K562 (cell line): ENCODE results near the gene PNKD. TPM values are rescaled to one million over a fixed set of nuclear protein-coding genes. Genes with fewer than 3 reads are reported as not detected.
A peak's percentile ranks its signal among the peaks of the same experiment; 100 is the strongest.

Source experiments
- ATAC-seq: fragments of 200-7000 bp; cut with Tn5 transposase; 3 replicates; pipeline ENCODE4 v1.9.1; 2020; ENCODE audit warnings: moderate library complexity
- BruUV-seq: library from RNA; stranded (reverse); fragments of 400-500 nt; replicated peaks from 2 replicates; lab custom pipeline; 2021; lab: Mats Ljungman, UMichigan
- CTCF ChIA-PET: fragments of 300-600 bp; formaldehyde crosslinking; extraction: SDS; loops from one replicate; lab custom pipeline; 2021; ENCODE audit warnings: low intra/inter-chr PET ratio; lab: Yijun Ruan, JAX
- POLR2A ChIA-PET: fragments of 300-600, 350-650 bp; sonication (Branson Sonifier 250); formaldehyde crosslinking; extraction: SDS; loops from one replicate; lab custom pipeline; 2021; ENCODE audit warnings: antibody characterized with exemption, inconsistent platforms; lab: Yijun Ruan, JAX
- DNase-seq, 4 experiments: peaks; one replicate each; pipeline versions ENCODE4 v3.0.0 to v3.0.0-alpha.2; 2011 to 2018; ENCODE audit warnings: low spot score in 3 of 4, mixed read lengths in 3 of 4; ENCODE audit errors: extremely low read depth in 1 of 4
- FAIRE-seq: peaks from 2 replicates; lab custom pipeline; 2011; peaks lifted over from hg19 to GRCh38; lab: Jason Lieb, UNC
- H2AFZ ChIP-seq: 2 replicates; pipeline ENCODE4 v1.6.0; 2011; ENCODE audit warnings: low read depth, low read length, control low read depth, inconsistent platforms
- H3K27ac ChIP-seq: fragments of 200-600 bp; 3 replicates; pipeline ENCODE4 v1.8.0; 2011; ENCODE audit warnings: low read depth, mild to moderate bottlenecking, control low read depth, inconsistent platforms, low read length, moderate library complexity, mixed read lengths; ENCODE audit errors: extremely low read depth
- H3K27me3 ChIP-seq, 2 experiments: fragments of 300-600 bp in 1 of 2; 2 replicates in 1 of 2; 3 replicates in 1 of 2; pipeline versions ENCODE4 v1.6.0 to v1.8.0; 2011; ENCODE audit warnings: inconsistent platforms in 2 of 2, low read length in 2 of 2, mild to moderate bottlenecking in 1 of 2, mixed read lengths in 1 of 2, moderate library complexity in 1 of 2; ENCODE audit not compliant: control insufficient read depth in 2 of 2, insufficient read depth in 2 of 2
- H3K36me3 ChIP-seq: fragments of 300-600 bp; 3 replicates; pipeline ENCODE4 v1.8.0; 2011; ENCODE audit warnings: mild to moderate bottlenecking, low read length, inconsistent platforms; ENCODE audit not compliant: control insufficient read depth, insufficient read depth
- H3K4me1 ChIP-seq, 2 experiments: fragments of 200-600 bp in 1 of 2; replicated peaks in 1 of 2; 2 replicates in 1 of 2; 3 replicates in 1 of 2; pipeline versions ENCODE4 v1.5.1 to v1.8.0; 2011; ENCODE audit warnings: inconsistent platforms in 2 of 2, low read length in 2 of 2, mild to moderate bottlenecking in 1 of 2, mixed read lengths in 1 of 2, moderate library complexity in 1 of 2; ENCODE audit not compliant: control insufficient read depth in 2 of 2, insufficient read depth in 2 of 2
- H3K4me2 ChIP-seq: 2 replicates; pipeline ENCODE4 v1.6.1; 2011; ENCODE audit warnings: low read length, control low read depth, inconsistent platforms, mixed read lengths; ENCODE audit not compliant: insufficient read depth
- H3K4me3 ChIP-seq: fragments of 200-600 bp; sonication (generic), shearing (Covaris generic); 2 replicates; pipeline ENCODE4 v1.5.1; 2016; ENCODE audit warnings: control low read depth, inconsistent platforms
- H3K79me2 ChIP-seq: fragments of 200-600 bp; 3 replicates; pipeline ENCODE4 v1.8.0; 2011; ENCODE audit warnings: low read length, inconsistent platforms; ENCODE audit not compliant: control insufficient read depth, insufficient read depth
- H3K9ac ChIP-seq, 2 experiments: 2 replicates each; pipeline versions ENCODE4 v1.6.0 to v1.6.1; 2011; ENCODE audit warnings: low read depth in 2 of 2, low read length in 2 of 2, control low read depth in 1 of 2, inconsistent platforms in 1 of 2, mild to moderate bottlenecking in 1 of 2, mixed read lengths in 1 of 2; ENCODE audit not compliant: insufficient read depth in 1 of 2
- H3K9me1 ChIP-seq: one replicate; pipeline ENCODE4 v1.6.0; 2011; ENCODE audit warnings: inconsistent platforms, mild to moderate bottlenecking, low read length, moderate library complexity; ENCODE audit not compliant: control insufficient read depth, insufficient read depth
- H3K9me3 ChIP-seq: replicated peaks from 2 replicates; pipeline ENCODE4 v1.5.1; 2011; ENCODE audit warnings: low read depth, low read length, inconsistent platforms; ENCODE audit not compliant: control insufficient read depth, insufficient read depth
- H4K20me1 ChIP-seq: replicated peaks from 2 replicates; pipeline ENCODE4 v1.6.1; 2011; ENCODE audit warnings: low read length, inconsistent platforms, mixed read lengths; ENCODE audit not compliant: control insufficient read depth, insufficient read depth
- EGR1 ChIP-seq: fragments of 450-650 bp; conservative IDR thresholded peaks from 2 replicates; pipeline ENCODE4 v1.6.1; 2017; ENCODE audit warnings: mild to moderate bottlenecking
- MYC ChIP-seq, 2 experiments: fragments of 250-450 bp in 1 of 2; sonication (Bioruptor Pico) in 1 of 2; IDR thresholded peaks; 2 replicates each; pipeline versions ENCODE4 v1.5.1 to v1.6.1; 2012 to 2021; ENCODE audit warnings: low read depth in 2 of 2, borderline replicate concordance in 1 of 2, improper control_type of control experiment in 1 of 2, low read length in 1 of 2, mild to moderate bottlenecking in 1 of 2, moderate library complexity in 1 of 2
- NONO ChIP-seq, 2 experiments: fragments of 200-400 bp in 1 of 2; fragments of 450-650 bp in 1 of 2; formaldehyde crosslinking in 1 of 2; IDR thresholded peaks; 2 replicates each; pipeline ENCODE4 v1.6.1; 2017; ENCODE audit warnings: low read depth in 2 of 2, mild to moderate bottlenecking in 2 of 2, moderate library complexity in 2 of 2, low read length in 1 of 2
- POLR3A ChIP-seq: IDR thresholded peaks from 2 replicates; pipeline ENCODE4 v1.6.1; 2011; ENCODE audit warnings: borderline replicate concordance, mild to moderate bottlenecking, moderate library complexity; ENCODE audit not compliant: insufficient read length, insufficient read depth; ENCODE audit errors: extremely low read depth
- PRMT5 ChIP-seq: sonication (generic); formaldehyde crosslinking; IDR thresholded peaks from 2 replicates; pipeline ENCODE4 v1.5.0; 2020; ENCODE audit warnings: missing genetic modification reagents
- SMAD4 ChIP-seq: fragments of 250-450 bp; sonication (Bioruptor Pico); conservative IDR thresholded peaks from 2 replicates; pipeline ENCODE4 v1.8.0; 2021; ENCODE audit warnings: inconsistent platforms, mild to moderate bottlenecking, moderate library complexity
- STAT5B ChIP-seq: fragments of 250-450 bp; sonication (Bioruptor Pico); IDR thresholded peaks from 2 replicates; pipeline ENCODE4 v1.8.0; 2021; ENCODE audit warnings: mild to moderate bottlenecking, inconsistent platforms
- WHSC1 ChIP-seq: IDR thresholded peaks from one replicate; pipeline ENCODE4 v1.6.1; 2012; ENCODE audit warnings: low read length, control low read depth, inconsistent platforms
- ZZZ3 ChIP-seq: fragments of 450-650 bp; IDR thresholded peaks from 2 replicates; pipeline ENCODE4 v1.6.1; 2016; ENCODE audit warnings: antibody characterized with exemption, mild to moderate bottlenecking, moderate library complexity
- WGBS: fragments of 100-300 bp; shearing (Covaris generic); methylation state at CpG from one replicate; pipeline ENCODE4 v1.1.6; 2016; ENCODE audit warnings: low coverage, mixed read lengths; ENCODE audit not compliant: insufficient coverage; ENCODE audit errors: missing lambda C conversion rate; 5-methylcytosine and 5-hydroxymethylcytosine counted together
- in situ Hi-C: fragments of 300-500 bp; cut with MboI; formaldehyde crosslinking; loops from 4 replicates; pipeline ENCODE4 v1.15.0; 2018; ENCODE audit warnings: inconsistent platforms, mixed read lengths
- intact Hi-C: fragments of 100-400 bp; cut with micrococcal nuclease; formaldehyde crosslinking; loops from 2 replicates; pipeline ENCODE4 v1.14.2; 2022
- polyA plus RNA-seq, 8 experiments: library from polyadenylated mRNA; depleted of rRNA in 4 of 8; stranded (reverse) in 5 of 8; unstranded in 3 of 8; fragments of >200 nt; fragmentation: Nextera tagmentation in 2 of 8; fragmentation: Illumina TruSeq in 1 of 8; extraction: Ambion mirVana in 2 of 8; extraction: Trizol in 1 of 8; gene quantifications; 2 replicates each; pipeline versions ENCODE4 v1.2.1 to v1.2.3, GENCODE V29; 2011 to 2014; ENCODE audit warnings: inconsistent platforms in 1 of 8, missing spikeins in 1 of 8
- total RNA-seq, 7 experiments: library from RNA; depleted of rRNA in 6 of 7; stranded (reverse); fragments of >200 nt in 6 of 7; fragmentation: Illumina TruSeq in 2 of 7; extraction: Trizol in 2 of 7; gene quantifications; 2 replicates each; pipeline versions ENCODE4 v1.2.1 to v1.2.3, GENCODE V29; 2011 to 2021; ENCODE audit warnings: low replicate concordance in 1 of 7
- TF ChIP-seq, protein P1 (sequence below): sonication (generic); formaldehyde crosslinking; IDR thresholded peaks from 2 replicates; pipeline ENCODE4 v1.8.1; 2023; ENCODE audit warnings: mild to moderate bottlenecking, missing genetic modification reagents, moderate library complexity
- TF ChIP-seq, protein P2 (sequence below): sonication (generic); formaldehyde crosslinking; IDR thresholded peaks from 2 replicates; pipeline ENCODE4 v1.8.0; 2022; ENCODE audit warnings: missing genetic modification reagents, mild to moderate bottlenecking, borderline replicate concordance
- TF ChIP-seq, protein P3 (sequence below): fragments of 450-650 bp; IDR thresholded peaks from 2 replicates; pipeline ENCODE4 v1.6.1; 2016

The PNKD gene
- total and polyA plus RNA-seq, 9 of the 15 experiments (the other 6 are each of a cell fraction or from before 2014, with no cell fraction given): 26.0 to 105 (median 60.1) TPM

DNA sequence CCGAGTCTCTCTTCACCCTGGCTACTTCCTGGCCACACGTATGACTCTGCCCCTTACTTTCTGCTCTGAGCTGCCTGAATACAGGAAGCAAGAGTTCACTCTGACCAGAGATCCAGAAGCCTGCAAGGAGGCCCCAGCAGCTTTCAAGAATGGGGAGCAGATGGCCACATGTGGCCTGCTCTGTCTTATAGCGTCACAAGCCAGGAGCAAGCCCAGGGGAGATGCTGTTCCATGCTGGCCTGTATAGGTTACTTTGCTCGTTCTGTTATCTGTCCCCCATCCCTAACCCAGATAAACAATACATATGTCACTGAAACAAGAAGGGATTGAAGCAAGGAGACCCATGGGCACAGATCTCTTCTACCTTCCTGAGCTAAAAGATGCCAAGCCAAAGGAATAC is 4.3 kb downstream of the PNKD start:
- CTCF ChIA-PET: no interaction called here
- Histone ChIP-seq H4K20me1 (0 out of 2 replicates have a peak, but pooled peaks cover 5% of the 10 kb centered on the region), H3K9me1 (no peaks in the 10 kb centered on the region), H3K4me1 (peaks cover 0 to 21% of the 10 kb centered on the region in 2 experiments; a peak in 3 of 5 replicates), H3K4me3 (no peak overlapping the region), H3K36me3 (peaks cover 71% of the 10 kb centered on the region), H2AFZ (no peak overlapping the region), H3K27ac (no peak overlapping the region), H3K27me3 (no peaks in the 10 kb centered on the region), H3K9me3 (no peaks in the 10 kb centered on the region), H3K9ac (no peak overlapping the region), H3K79me2 (peaks cover 17% of the 10 kb centered on the region), H3K4me2 (no peak overlapping the region)
- POLR2A ChIA-PET: interaction anchor here (0.6 to 2.7 kb wide), 7 partner anchors 10 to 120 kb away, joined by 3 to 19 read pairs (median 4); no protein-coding TSS in a partner anchor
- TSS peak; percentile 38 for BruUV-seq
- WGBS: 86% methylated on average over 1 of the region's 4 CpGs
- FAIRE-seq: no peak
- no peak for ATAC-seq
- DNase-seq: no peak
- in situ Hi-C loops (no loop called here), intact Hi-C loops (loop anchor here (10.0 kb wide), 1 partner anchor 370 kb away; no protein-coding TSS in a partner anchor)
- TF ChIP-seq WHSC1: no peak
- TF ChIP-seq STAT5B (CRISPR knock-in tag): no peak
- TF ChIP-seq, protein P1, sequence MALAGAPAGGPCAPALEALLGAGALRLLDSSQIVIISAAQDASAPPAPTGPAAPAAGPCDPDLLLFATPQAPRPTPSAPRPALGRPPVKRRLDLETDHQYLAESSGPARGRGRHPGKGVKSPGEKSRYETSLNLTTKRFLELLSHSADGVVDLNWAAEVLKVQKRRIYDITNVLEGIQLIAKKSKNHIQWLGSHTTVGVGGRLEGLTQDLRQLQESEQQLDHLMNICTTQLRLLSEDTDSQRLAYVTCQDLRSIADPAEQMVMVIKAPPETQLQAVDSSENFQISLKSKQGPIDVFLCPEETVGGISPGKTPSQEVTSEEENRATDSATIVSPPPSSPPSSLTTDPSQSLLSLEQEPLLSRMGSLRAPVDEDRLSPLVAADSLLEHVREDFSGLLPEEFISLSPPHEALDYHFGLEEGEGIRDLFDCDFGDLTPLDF (CRISPR knock-in tag): no peak
- TF ChIP-seq PRMT5 (CRISPR knock-in tag): no peak
- TF ChIP-seq, protein P2, sequence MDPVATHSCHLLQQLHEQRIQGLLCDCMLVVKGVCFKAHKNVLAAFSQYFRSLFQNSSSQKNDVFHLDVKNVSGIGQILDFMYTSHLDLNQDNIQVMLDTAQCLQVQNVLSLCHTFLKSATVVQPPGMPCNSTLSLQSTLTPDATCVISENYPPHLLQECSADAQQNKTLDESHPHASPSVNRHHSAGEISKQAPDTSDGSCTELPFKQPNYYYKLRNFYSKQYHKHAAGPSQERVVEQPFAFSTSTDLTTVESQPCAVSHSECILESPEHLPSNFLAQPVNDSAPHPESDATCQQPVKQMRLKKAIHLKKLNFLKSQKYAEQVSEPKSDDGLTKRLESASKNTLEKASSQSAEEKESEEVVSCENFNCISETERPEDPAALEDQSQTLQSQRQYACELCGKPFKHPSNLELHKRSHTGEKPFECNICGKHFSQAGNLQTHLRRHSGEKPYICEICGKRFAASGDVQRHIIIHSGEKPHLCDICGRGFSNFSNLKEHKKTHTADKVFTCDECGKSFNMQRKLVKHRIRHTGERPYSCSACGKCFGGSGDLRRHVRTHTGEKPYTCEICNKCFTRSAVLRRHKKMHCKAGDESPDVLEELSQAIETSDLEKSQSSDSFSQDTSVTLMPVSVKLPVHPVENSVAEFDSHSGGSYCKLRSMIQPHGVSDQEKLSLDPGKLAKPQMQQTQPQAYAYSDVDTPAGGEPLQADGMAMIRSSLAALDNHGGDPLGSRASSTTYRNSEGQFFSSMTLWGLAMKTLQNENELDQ (CRISPR knock-in tag): no peak
- TF ChIP-seq SMAD4 (CRISPR knock-in tag): no peak
- TF ChIP-seq MYC (IDR thresholded peaks at IDR 0.05; ENCODE audit: low read depth, low read length): no peak
- TF ChIP-seq MYC (CRISPR knock-in tag; IDR thresholded peaks at IDR 0.05; ENCODE audit: borderline replicate concordance, low read depth): no peak
- no peak for TF ChIP-seq EGR1
- TF ChIP-seq POLR3A: no peak
- TF ChIP-seq NONO (IDR thresholded peaks at IDR 0.05; ENCODE audit: low read depth in 2 of 2, low read length in 1 of 2): no peak
- TF ChIP-seq, protein P3, sequence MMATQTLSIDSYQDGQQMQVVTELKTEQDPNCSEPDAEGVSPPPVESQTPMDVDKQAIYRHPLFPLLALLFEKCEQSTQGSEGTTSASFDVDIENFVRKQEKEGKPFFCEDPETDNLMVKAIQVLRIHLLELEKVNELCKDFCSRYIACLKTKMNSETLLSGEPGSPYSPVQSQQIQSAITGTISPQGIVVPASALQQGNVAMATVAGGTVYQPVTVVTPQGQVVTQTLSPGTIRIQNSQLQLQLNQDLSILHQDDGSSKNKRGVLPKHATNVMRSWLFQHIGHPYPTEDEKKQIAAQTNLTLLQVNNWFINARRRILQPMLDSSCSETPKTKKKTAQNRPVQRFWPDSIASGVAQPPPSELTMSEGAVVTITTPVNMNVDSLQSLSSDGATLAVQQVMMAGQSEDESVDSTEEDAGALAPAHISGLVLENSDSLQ: no peak
- no peak for TF ChIP-seq ZZZ3
